ENCODE results near the gene PARP2.

PARP2 gene

DNA sequence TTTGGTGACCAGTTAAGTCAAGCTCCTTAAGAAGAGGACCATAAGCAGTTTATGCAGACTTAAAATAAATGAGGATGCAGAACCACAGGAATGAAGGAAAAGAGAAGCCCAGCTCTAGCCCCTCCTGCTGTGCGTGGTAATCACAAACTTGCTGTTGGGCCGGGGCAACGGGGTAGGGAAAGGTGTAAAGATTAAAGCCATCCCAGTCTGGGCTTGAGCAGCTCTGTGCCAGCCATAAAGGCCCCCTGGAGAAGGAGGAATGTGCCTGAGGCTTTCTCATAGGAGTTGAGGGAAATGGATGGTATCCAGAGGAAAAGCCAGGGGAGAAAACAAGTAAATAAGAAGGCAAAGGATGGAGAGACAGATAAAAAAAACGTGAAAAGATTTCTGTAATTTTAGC, 44.7 kb downstream of the PARP2 start:
- Histone ChIP-seq H3K4me3 (ENCODE audit: low read depth, low read length) (no peak overlapping the region), H3K27ac (no peak overlapping the region), H3K36me3 (peaks cover 69% of the 10 kb centered on the region), H3K27me3 (ENCODE audit: insufficient read depth, low read depth, severe bottlenecking) (no peaks in the 10 kb centered on the region), H3K9me3 (ENCODE audit: severe bottlenecking) (no peaks in the 10 kb centered on the region)
- no peak for DNase-seq
- TF ChIP-seq, protein P1, sequence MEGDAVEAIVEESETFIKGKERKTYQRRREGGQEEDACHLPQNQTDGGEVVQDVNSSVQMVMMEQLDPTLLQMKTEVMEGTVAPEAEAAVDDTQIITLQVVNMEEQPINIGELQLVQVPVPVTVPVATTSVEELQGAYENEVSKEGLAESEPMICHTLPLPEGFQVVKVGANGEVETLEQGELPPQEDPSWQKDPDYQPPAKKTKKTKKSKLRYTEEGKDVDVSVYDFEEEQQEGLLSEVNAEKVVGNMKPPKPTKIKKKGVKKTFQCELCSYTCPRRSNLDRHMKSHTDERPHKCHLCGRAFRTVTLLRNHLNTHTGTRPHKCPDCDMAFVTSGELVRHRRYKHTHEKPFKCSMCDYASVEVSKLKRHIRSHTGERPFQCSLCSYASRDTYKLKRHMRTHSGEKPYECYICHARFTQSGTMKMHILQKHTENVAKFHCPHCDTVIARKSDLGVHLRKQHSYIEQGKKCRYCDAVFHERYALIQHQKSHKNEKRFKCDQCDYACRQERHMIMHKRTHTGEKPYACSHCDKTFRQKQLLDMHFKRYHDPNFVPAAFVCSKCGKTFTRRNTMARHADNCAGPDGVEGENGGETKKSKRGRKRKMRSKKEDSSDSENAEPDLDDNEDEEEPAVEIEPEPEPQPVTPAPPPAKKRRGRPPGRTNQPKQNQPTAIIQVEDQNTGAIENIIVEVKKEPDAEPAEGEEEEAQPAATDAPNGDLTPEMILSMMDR (IDR thresholded peaks at IDR 0.05; ENCODE audit: low read depth, low read length) = no peak

DNA sequence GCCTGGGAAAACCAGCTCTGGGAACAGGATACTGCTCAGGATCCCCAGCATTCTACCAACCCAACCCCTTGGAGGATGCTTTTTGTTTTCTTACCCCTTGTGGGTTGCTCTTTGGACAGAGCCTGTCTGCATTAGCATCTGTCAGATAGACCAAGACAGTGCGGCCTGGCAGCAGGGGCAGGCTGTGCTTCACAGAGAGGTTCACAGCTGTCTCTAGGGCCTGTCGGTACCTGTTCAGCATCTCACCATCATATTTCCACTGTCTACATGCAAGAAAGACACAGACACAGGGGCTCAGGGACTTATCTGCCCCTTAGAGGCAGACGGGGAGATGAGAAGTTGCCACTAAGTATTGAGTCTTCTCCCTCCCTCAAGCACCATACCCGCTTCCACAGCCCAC, 48.1 kb downstream of the PARP2 start:
- Histone ChIP-seq H3K27me3 (ENCODE audit: insufficient read depth, low read depth, severe bottlenecking) (no peaks in the 10 kb centered on the region), H3K9me3 (ENCODE audit: severe bottlenecking) (no peaks in the 10 kb centered on the region), H3K27ac (no peak overlapping the region), H3K4me3 (ENCODE audit: low read depth, low read length) (no peak overlapping the region), H3K36me3 (peaks cover 58% of the 10 kb centered on the region)
- DNase-seq = no peak
- TF ChIP-seq, protein P1 (IDR thresholded peaks at IDR 0.05; ENCODE audit: low read depth, low read length) = no peak

DNA sequence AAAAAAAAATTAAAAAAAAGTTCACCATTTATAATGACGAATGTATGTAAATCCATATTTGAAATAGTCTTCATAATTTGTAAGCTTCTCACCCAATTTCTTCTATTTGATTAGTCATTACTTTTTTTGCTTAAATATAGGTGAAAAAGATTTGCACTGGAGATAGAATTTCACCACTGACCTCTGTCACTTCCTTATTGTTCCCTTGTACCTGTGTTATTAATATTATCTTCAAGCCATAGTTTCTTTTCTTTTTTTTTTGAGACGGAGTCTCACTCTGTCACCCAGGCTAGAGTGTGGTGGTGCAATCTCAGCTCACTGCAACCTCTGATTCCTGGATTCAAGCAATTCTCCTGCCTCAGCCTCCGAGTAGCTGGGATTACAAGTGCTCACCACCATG, 54.1 kb downstream of the PARP2 start:
- H3K36me3 ChIP-seq = peaks cover 39% of the 10 kb centered on the region
- H3K27ac ChIP-seq = no peak overlapping the region

DNA sequence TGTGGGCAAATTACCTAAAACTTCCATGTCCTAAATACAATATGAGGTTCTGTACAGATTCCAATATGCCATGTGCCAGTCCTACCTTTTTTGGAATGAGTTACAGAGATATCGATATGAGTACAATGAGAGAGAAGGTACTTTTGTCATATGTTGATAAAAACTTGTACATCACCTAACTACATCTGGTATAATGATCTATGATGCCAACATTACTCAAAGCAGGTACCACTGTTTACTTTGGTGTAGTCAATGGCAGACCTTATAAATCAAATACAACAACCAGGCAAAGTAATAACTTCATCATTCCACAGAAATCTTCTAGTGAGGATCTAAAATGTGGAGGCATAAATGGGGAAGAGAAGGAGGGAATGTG, 57.1 kb downstream of the PARP2 start:
- Histone ChIP-seq H3K27me3 (ENCODE audit: insufficient read depth, low read depth, severe bottlenecking) (no peaks in the 10 kb centered on the region), H3K27ac (no peak overlapping the region), H3K36me3 (peaks cover 36% of the 10 kb centered on the region), H3K9me3 (ENCODE audit: severe bottlenecking) (no peaks in the 10 kb centered on the region), H3K4me3 (ENCODE audit: low read depth, low read length) (no peak overlapping the region)
- TF ChIP-seq, protein P1 (IDR thresholded peaks at IDR 0.05; ENCODE audit: low read depth, low read length) = no peak
- DNase-seq = no peak

More for the DNA sequence above, 54.1 kb downstream of the PARP2 start:
- Histone ChIP-seq H3K9me3 (ENCODE audit: severe bottlenecking) (no peaks in the 10 kb centered on the region), H3K4me3 (ENCODE audit: low read depth, low read length) (no peak overlapping the region), H3K27me3 (ENCODE audit: insufficient read depth, low read depth, severe bottlenecking) (no peaks in the 10 kb centered on the region)
- TF ChIP-seq, protein P1 (IDR thresholded peaks at IDR 0.05; ENCODE audit: low read depth, low read length) = no peak
- DNase-seq = no peak

DNA sequence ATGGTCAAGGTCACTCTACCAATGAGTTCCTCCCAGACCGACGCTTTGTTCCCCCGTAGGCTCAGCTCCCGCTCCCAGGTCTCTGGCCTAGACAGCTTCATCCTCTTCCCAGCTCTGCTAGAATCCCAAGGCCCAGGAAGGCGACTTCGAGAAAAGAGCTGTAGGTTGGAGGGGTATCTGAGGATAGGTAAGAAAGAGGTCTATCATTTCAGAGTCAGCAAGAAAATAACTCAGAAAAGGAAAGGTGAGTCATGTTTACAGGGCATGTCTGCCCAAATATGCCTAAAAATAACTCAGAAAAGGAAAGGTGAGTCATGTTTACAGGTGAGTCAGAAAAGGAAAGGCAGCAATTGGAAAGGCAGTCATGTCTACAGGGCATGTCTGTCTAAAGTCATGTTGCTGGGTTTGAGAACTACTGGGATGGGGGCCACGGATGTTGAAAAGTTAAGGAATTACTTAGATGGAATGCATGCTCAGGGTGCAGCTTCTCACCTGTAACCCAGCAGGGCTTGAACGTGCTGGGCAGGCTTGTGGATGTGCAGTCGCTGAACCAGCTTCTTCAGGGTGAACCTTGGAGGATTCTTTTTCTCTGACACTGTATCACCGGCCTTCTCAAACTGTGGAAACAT, 57.6 kb downstream of the PARP2 start:
- Histone ChIP-seq H3K9me3 (ENCODE audit: severe bottlenecking) (no peaks in the 10 kb centered on the region), H3K4me3 (ENCODE audit: low read depth, low read length) (no peak overlapping the region), H3K27ac (no peak overlapping the region), H3K36me3 (peaks cover 33% of the 10 kb centered on the region), H3K27me3 (ENCODE audit: insufficient read depth, low read depth, severe bottlenecking) (no peaks in the 10 kb centered on the region)
- no peak for DNase-seq
- TF ChIP-seq, protein P1 (IDR thresholded peaks at IDR 0.05; ENCODE audit: low read depth, low read length) = no peak

DNA sequence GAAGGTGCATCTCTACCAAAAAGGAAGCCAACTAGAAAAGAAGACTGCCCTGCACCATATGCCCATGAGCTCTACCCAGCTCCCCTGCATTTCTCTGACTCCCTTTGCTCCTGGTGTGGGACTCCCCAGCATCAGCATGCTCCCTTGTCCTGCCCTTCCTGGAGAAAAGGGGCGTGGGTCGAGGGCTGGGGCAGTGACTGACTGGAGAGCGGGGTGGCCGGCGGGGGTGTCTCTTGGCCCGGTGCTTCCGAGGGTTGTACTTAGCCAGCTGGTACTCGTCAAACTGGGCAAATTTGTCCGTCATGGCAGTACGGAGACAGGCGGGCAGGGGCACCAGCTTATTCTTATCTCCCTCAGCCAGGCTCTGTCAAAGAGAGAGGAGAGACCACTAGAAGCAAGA, 60.1 kb downstream of the PARP2 start:
- Histone ChIP-seq H3K27ac (no peak overlapping the region), H3K36me3 (peaks cover 44% of the 10 kb centered on the region), H3K4me3 (ENCODE audit: low read depth, low read length) (no peak overlapping the region), H3K9me3 (ENCODE audit: severe bottlenecking) (no peaks in the 10 kb centered on the region), H3K27me3 (ENCODE audit: insufficient read depth, low read depth, severe bottlenecking) (no peaks in the 10 kb centered on the region)
- TF ChIP-seq, protein P1 (IDR thresholded peaks at IDR 0.05; ENCODE audit: low read depth, low read length) = no peak
- no peak for DNase-seq

Measured in WERI-Rb-1 (cell line).